ENCODE measurements around the gene TRUB1.

Gene TRUB1

DNA sequence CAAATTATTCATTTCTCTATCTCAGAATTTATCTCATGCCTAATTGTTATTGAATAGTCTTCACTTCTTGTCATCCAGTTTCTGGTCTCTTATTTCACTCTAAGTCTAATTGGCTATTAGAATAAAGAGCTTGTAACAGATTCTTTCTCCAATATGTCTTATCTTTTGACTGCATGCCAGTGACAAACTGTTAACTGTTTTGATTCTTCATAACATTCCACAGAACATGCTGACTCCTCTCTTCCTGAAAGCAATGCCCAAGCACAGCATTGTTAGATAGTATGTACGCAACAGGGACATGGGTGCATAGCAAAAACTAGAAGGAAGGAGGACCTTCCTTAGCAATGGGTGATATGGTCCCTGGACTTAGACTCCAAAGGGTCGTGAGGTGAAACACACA, 65.4 kb downstream of the TRUB1 start:
- peaks cover 10% of the 10 kb centered on the region; the same call in 1 of the 2 replicates for H3F3A ChIP-seq (ENCODE audit: insufficient read depth, low read length)
- TF ChIP-seq, protein P1, sequence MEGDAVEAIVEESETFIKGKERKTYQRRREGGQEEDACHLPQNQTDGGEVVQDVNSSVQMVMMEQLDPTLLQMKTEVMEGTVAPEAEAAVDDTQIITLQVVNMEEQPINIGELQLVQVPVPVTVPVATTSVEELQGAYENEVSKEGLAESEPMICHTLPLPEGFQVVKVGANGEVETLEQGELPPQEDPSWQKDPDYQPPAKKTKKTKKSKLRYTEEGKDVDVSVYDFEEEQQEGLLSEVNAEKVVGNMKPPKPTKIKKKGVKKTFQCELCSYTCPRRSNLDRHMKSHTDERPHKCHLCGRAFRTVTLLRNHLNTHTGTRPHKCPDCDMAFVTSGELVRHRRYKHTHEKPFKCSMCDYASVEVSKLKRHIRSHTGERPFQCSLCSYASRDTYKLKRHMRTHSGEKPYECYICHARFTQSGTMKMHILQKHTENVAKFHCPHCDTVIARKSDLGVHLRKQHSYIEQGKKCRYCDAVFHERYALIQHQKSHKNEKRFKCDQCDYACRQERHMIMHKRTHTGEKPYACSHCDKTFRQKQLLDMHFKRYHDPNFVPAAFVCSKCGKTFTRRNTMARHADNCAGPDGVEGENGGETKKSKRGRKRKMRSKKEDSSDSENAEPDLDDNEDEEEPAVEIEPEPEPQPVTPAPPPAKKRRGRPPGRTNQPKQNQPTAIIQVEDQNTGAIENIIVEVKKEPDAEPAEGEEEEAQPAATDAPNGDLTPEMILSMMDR (IDR thresholded peaks at IDR 0.05; ENCODE audit: low read length) = no peak
- no peak for TF ChIP-seq EZH2phosphoT487 (IDR thresholded peaks at IDR 0.05; ENCODE audit: low read length)
- H3K36me3 ChIP-seq (replicated peaks; ENCODE audit: insufficient read depth, low read length) = no peaks in the 10 kb centered on the region
- no peak overlapping the region for H3K27ac ChIP-seq (ENCODE audit: low read length)
- no peaks in the 10 kb centered on the region for H3K79me2 ChIP-seq (ENCODE audit: low read length)
- H3K27me3 ChIP-seq (replicated peaks; ENCODE audit: insufficient read depth, low read length) = no peaks in the 10 kb centered on the region
- no peaks in the 10 kb centered on the region for H4K20me1 ChIP-seq (ENCODE audit: insufficient read depth, low read length)
- DNase-seq = no peak
- H3K9ac ChIP-seq (ENCODE audit: low read length) = no peak overlapping the region
- H3K9me2 ChIP-seq (replicated peaks; ENCODE audit: insufficient read depth, low read length) = no peaks in the 10 kb centered on the region
- no peak overlapping the region for H2AFZ ChIP-seq (ENCODE audit: low read length)
- no peaks in the 10 kb centered on the region for H3K9me3 ChIP-seq (replicated peaks; ENCODE audit: insufficient read depth, low read length)
- H3K4me2 ChIP-seq (ENCODE audit: low read depth, low read length) = no peak overlapping the region
- H3K4me1 ChIP-seq (ENCODE audit: low read length) = peaks cover 12% of the 10 kb centered on the region
- no peak overlapping the region for H3K4me3 ChIP-seq (ENCODE audit: low read length)

DNA sequence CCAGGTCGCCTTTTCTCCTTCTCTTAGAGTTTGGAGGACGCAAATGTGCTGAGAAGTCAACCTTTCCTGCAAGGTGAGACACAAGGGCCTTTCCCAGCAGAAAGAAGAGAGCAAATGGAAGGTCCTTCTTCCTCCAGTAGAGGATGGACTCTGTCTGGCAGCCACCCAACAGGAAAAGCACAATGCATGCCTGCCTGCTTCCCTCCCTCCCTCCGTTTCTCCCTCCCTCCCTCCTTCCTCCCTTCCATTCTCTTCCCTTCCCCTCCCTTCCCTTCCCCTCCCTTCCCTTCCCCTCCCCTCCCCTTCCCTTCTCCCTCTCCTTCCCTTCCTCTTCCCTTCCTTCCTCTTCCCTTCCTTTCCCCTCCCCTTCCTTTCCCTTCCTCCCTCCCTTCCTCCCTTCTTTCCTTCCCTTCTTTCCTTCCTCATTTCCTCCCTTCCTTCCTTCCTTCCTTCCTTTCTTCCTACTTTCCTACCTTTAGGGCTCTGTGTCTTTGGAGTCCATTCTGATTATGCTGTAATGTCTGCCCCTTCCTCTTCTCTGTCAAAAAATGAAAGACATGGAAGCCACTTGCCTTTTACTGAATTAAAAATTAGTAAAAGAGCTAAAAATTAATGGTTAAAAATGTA, 66.4 kb downstream of the TRUB1 start:
- Histone ChIP-seq H3K4me2 (ENCODE audit: low read depth, low read length) (no peak overlapping the region), H3K27ac (ENCODE audit: low read length) (no peak overlapping the region), H4K20me1 (ENCODE audit: insufficient read depth, low read length) (no peaks in the 10 kb centered on the region), H3K36me3 (replicated peaks; ENCODE audit: insufficient read depth, low read length) (no peaks in the 10 kb centered on the region), H3K27me3 (replicated peaks; ENCODE audit: insufficient read depth, low read length) (no peaks in the 10 kb centered on the region), H3K79me2 (ENCODE audit: low read length) (no peaks in the 10 kb centered on the region), H3K9me3 (replicated peaks; ENCODE audit: insufficient read depth, low read length) (no peaks in the 10 kb centered on the region), H3K4me3 (ENCODE audit: low read length) (no peak overlapping the region), H3K9me2 (replicated peaks; ENCODE audit: insufficient read depth, low read length) (no peaks in the 10 kb centered on the region), H2AFZ (ENCODE audit: low read length) (no peak overlapping the region), H3K4me1 (ENCODE audit: low read length) (peaks cover 12% of the 10 kb centered on the region), H3F3A (ENCODE audit: insufficient read depth, low read length) (peaks cover 10% of the 10 kb centered on the region; the same call in 1 of the 2 replicates), H3K9ac (ENCODE audit: low read length) (no peak overlapping the region)
- DNase-seq = no peak
- TF ChIP-seq, protein P1 (IDR thresholded peaks at IDR 0.05; ENCODE audit: low read length) = no peak
- TF ChIP-seq EZH2 (optimal IDR thresholded peaks at IDR 0.05; ENCODE audit: low read depth, low read length) (no peak), EZH2phosphoT487 (IDR thresholded peaks at IDR 0.05; ENCODE audit: low read length) (no peak)

DNA sequence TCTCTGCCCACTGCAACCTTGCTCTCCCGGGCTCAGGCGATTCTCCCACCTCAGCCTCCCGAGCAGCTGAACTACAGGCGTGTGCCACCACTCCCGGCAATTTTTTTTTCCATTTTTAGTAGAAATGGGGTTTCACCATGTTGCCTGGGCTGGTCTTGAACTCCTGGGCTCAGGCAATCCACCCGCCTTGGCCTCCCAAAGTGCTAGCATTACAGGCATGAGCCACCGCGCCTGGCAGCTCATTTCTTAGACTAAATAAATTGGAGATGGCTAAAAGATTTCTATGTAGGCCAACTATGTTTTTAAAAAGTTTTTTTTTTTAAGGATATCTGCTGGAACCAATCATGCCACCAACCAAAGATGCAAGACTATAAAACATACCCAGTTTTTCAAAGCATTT, 67.8 kb downstream of the TRUB1 start:
- no peaks in the 10 kb centered on the region for H3K27me3 ChIP-seq (replicated peaks; ENCODE audit: insufficient read depth, low read length)
- no peak overlapping the region for H3K4me2 ChIP-seq (ENCODE audit: low read depth, low read length)
- H3K4me3 ChIP-seq (ENCODE audit: low read length) = no peak overlapping the region
- no peaks in the 10 kb centered on the region for H4K20me1 ChIP-seq (ENCODE audit: insufficient read depth, low read length)
- H3K9me3 ChIP-seq (replicated peaks; ENCODE audit: insufficient read depth, low read length) = no peaks in the 10 kb centered on the region
- TF ChIP-seq EZH2 (optimal IDR thresholded peaks at IDR 0.05; ENCODE audit: low read depth, low read length) (no peak), EZH2phosphoT487 (IDR thresholded peaks at IDR 0.05; ENCODE audit: low read length) (no peak)
- TF ChIP-seq, protein P1 (IDR thresholded peaks at IDR 0.05; ENCODE audit: low read length) = no peak
- H3F3A ChIP-seq (ENCODE audit: insufficient read depth, low read length) = peaks cover 10% of the 10 kb centered on the region; the same call in 1 of the 2 replicates
- no peak for DNase-seq
- no peaks in the 10 kb centered on the region for H3K79me2 ChIP-seq (ENCODE audit: low read length)
- H3K4me1 ChIP-seq (ENCODE audit: low read length) = peaks cover 9% of the 10 kb centered on the region
- no peak overlapping the region for H3K27ac ChIP-seq (ENCODE audit: low read length)
- H2AFZ ChIP-seq (ENCODE audit: low read length) = no peak overlapping the region
- no peak overlapping the region for H3K9ac ChIP-seq (ENCODE audit: low read length)
- H3K36me3 ChIP-seq (replicated peaks; ENCODE audit: insufficient read depth, low read length) = no peaks in the 10 kb centered on the region
- no peaks in the 10 kb centered on the region for H3K9me2 ChIP-seq (replicated peaks; ENCODE audit: insufficient read depth, low read length)
